ENCODE measurements around the gene BTNL2.

- TF ChIP-seq, protein P1, sequence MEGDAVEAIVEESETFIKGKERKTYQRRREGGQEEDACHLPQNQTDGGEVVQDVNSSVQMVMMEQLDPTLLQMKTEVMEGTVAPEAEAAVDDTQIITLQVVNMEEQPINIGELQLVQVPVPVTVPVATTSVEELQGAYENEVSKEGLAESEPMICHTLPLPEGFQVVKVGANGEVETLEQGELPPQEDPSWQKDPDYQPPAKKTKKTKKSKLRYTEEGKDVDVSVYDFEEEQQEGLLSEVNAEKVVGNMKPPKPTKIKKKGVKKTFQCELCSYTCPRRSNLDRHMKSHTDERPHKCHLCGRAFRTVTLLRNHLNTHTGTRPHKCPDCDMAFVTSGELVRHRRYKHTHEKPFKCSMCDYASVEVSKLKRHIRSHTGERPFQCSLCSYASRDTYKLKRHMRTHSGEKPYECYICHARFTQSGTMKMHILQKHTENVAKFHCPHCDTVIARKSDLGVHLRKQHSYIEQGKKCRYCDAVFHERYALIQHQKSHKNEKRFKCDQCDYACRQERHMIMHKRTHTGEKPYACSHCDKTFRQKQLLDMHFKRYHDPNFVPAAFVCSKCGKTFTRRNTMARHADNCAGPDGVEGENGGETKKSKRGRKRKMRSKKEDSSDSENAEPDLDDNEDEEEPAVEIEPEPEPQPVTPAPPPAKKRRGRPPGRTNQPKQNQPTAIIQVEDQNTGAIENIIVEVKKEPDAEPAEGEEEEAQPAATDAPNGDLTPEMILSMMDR (IDR thresholded peaks at IDR 0.05): no peak
- TF ChIP-seq POLR2AphosphoS5 (IDR thresholded peaks at IDR 0.05) (no peak), POLR2A (IDR thresholded peaks at IDR 0.05) (no peak), EP300 (IDR thresholded peaks at IDR 0.05) (no peak)
These were observed 36.5 kb downstream of the BTNL2 start for GRCh38 chr6:32370505-32370904.
